Measurements from ENCODE around the gene TIRAP.
A peak's percentile ranks its signal among the peaks of the same experiment; 100 is the strongest.

Gene TIRAP

GRCh38 chr11:126341760-126342161, 58.9 kb downstream of the TIRAP start:
- ATAC-seq: peak; percentile 89
- no peak for TF ChIP-seq ZC3H10 (CRISPR knock-in tag; IDR thresholded peaks at IDR 0.05)
- TF ChIP-seq POU6F1 (CRISPR knock-in tag; IDR thresholded peaks at IDR 0.05; ENCODE audit: borderline replicate concordance, low read depth): no peak
- no peak for TF ChIP-seq TSHZ2 (CRISPR knock-in tag; IDR thresholded peaks at IDR 0.05)
- TF ChIP-seq ZNF565 (CRISPR knock-in tag; conservative IDR thresholded peaks at IDR 0.05; ENCODE audit: low read depth): no peak
- TF ChIP-seq ISL1 (CRISPR knock-in tag; IDR thresholded peaks at IDR 0.05): no peak
- TF ChIP-seq PPARA (CRISPR knock-in tag; IDR thresholded peaks at IDR 0.05; ENCODE audit: borderline replicate concordance): no peak
- TF ChIP-seq CREB5 (CRISPR knock-in tag; IDR thresholded peaks at IDR 0.05; ENCODE audit: low read depth): no peak
- TF ChIP-seq ZNF70 (CRISPR knock-in tag; IDR thresholded peaks at IDR 0.05): no peak
- no peak; the same call in 1 of the 2 replicates for TF ChIP-seq OSR1 (CRISPR knock-in tag; IDR thresholded peaks at IDR 0.05)
- no peak for TF ChIP-seq TCF4 (CRISPR knock-in tag; IDR thresholded peaks at IDR 0.05; ENCODE audit: borderline replicate concordance)

- no peak for TF ChIP-seq TOX (CRISPR knock-in tag; IDR thresholded peaks at IDR 0.05; ENCODE audit: borderline replicate concordance)
- no peak for TF ChIP-seq ZNF565 (CRISPR knock-in tag; conservative IDR thresholded peaks at IDR 0.05; ENCODE audit: low read depth)
- TF ChIP-seq ISL1 (CRISPR knock-in tag; IDR thresholded peaks at IDR 0.05): no peak
- TF ChIP-seq TSHZ2 (CRISPR knock-in tag; IDR thresholded peaks at IDR 0.05): no peak
- no peak for ATAC-seq
These were observed 60.2 kb downstream of the TIRAP start for GRCh38 chr11:126343051-126343450.

Measured in SK-N-SH treated with all-trans-retinoic acid at 6 μM for 48 hours (cell line).